HG03378 (cell line): ENCODE measurements around the gene SPDYE3.
"Not testable (repeated sequence)": the region's sequence is repeated elsewhere in the genome, so short reads cannot be mapped to it uniquely, and the experiment has no call there.

ENCODE experiments used
- ATAC-seq: cut with Tn5 transposase; IDR thresholded peaks from one replicate; pipeline ENCODE4 v1.9.1; 2021; ENCODE audit warnings: mild to moderate bottlenecking, moderate library complexity; ENCODE audit not compliant: unreplicated experiment

Gene SPDYE3

DNA sequence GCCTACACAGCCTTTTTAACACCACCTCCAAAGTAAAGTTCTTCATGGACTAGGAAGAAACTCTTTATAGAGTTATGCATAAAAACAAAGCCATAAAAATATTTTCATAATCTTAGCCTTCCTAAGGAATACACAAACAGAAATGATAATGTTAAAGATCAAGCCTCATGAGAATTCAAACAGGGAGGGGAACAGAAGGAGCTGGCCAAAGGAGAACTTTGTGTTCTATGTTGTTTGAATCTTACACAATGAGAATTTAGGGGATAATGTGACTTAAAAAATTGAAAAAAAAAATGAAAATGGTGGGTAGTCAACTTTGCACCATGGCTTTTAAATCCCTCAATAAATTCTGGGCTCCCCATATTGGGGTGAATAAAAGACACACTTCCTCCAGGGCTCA lies 41.3 kb downstream of the SPDYE3 start:
- no peak for ATAC-seq

DNA sequence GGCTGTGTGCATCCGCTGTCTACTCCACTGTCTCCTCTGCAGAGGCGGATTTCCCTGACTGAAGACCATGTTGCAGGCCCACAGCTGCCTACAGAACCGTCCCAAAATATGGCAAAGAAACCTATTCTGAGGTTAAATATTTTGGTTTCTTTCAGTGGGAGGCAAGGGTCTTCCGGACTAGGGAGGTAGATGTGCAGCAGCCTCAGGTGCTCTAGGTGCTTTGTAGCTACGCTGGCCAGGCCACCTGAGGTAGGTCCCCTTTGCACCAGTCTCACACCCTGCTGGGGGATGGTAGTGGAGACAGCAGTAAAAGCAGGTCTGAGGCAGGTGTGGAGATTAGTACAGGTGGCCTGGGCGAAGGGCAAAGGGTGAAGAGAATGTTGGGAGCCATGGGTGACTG lies 42.3 kb downstream of the SPDYE3 start:
- ATAC-seq = no peak

DNA sequence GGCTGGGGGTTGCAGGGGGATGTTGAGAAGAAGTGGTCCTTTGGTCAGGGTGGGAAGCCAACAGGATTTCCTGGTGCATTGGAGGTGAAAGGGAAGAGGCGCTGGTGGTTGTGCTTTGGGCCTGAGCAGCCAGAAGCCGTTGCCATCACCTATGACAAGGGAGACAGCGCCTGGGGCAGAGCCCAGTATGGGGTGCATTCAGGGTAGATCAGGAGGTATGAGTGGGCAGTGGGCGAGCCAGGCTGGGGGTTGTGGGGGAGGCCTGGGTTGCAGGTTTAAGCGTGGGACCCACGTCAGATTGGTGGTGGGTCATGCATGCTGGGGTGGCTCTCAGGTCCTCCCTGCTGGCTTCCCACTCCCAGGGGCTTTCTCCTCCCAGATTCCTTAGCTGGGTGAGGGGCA lies 44.2 kb downstream of the SPDYE3 start:
- no peak for ATAC-seq

DNA sequence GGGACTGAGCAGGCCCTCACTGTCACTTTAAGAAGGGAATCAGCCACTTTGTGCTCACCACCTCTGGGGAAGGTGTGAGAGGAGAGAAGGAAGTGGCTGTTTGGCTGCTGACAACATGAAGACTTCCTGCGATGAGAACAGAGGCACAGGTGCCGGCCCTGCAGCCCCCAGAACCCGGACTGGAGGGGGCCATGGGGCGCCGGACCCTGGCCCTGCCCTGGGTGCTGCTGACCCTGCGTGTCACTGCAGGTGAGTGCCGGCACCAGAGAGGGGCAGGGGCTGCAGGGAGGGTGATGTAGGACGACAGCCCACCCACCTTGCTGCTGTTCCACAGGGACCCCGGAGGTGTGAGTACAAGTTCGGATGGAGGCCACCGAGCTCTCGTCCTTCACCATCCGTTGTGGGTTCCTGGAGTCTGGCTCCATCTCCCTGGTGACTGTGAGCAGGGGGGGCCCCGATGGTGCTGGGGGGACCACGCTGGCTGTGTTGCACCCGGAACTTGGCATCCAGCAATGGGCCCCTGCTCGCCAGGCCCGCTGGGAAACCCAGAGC lies 44.8 kb downstream of the SPDYE3 start:
- ATAC-seq = not testable (repeated sequence)

DNA sequence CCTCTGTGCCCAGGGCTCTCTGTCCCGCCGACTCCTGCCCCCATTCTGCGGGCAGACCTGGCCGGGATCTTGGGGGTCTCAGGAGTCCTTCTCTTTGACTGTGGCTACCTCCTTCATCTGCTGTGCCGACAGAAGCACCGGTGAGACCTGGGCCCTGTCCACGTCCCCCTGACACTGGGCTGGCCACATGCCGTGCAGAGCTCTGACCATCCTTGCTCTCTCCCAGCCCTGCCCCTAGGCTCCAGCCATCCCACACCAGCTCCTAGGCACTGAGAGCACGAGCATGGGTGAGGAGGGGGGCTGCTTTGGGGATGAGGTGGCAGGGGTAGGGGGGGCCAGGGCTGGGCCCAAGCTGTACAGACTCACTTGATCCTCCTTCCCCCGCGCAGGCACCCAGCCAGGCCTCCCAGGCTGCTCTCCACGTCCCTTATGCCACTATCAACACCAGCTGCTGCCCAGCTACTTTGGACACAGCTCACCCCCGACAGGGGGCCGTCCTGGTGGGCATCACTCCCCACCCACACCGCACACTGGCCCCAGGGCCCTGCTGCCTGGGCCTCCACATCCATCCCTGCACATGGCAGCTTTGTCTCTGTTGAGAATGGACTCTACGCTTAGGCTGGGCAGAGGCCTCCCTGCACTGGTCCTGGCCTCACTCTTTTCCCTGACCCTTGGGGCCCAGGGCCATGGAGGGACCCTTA lies 45.6 kb downstream of the SPDYE3 start:
- no peak for ATAC-seq

DNA sequence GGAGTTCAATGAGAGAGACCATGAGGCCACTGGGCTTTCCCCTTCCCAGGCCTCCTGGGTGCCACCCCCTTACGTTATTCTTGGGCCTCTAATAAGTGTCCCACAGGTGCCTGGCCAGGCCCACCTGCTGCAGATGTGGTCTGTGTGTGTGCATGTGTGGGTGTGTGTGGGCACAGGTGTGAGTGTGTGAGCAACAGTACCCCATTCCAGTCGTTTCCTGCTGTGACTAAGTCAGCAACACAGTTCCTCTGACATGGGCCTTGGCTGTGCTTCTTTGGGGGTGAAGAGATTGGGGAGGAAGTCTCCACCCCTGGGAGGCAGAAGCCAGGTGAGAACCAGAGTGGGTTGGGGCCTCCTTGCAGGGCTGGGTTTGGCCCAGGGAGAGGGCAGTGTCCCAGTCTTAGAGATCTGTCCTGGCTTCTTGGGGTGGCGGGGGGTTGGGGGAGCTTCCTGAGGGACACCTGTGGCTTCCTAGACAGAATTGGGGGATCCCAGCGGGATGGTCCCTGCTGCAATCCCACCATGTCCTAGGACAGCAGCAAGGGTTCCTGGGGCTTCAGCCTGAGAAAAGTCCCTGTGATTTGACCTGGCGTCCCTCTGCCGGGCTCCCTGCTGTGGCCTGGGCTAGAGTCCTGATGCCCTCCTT lies 46.3 kb downstream of the SPDYE3 start:
- ATAC-seq = no peak

DNA sequence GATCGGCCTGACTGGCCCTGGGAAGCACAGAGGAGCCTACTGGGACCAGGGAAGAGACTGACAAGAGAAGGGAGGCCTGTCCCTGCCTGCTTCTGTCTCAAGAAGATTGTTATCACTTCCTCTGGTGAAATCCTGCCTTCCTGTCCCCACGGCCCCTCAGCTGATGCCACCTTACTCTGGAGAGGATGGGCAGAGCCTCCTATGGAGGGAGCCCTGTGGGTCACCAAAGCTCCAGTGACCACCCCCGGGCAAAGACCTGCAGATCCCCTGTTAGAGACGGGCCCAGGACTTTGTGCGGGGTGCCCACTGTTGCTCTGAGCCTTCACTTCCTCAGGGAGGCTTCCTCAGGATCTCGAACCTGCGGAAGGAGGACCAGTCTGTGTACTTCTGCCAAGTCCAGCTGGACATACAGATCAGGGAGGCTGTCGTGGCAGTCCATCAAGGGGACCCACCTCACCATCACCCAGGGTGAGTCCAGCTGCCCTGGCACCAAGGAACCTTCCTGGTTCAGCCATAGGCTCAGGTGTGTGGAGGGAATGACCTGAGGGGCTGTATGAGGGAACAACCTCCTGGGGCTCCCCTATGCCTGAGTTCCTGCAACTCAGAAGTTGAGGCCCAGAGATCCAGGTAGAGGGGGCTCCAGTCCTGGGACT lies 49.0 kb downstream of the SPDYE3 start:
- no peak for ATAC-seq

DNA sequence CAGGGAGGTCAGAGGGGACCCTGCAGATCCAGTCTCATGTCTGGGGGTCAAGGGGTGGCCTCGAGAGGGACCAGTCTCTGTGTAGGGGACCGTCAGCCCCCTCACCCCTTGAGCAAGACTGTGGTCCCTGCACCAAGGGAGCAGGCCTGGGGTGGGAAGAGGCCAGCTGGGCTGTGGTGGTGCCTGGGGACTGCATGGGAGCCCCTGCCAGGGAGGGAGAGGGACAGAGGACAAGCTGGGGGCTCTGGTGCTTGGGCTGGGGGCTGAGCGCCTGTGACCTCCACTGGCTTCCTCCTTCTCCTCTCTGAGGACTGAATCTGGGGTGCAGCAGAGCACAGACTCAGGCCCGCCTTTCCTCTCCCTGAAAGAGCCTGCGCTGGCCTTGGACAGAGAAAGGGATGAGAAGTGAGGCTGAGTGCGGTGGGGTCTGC lies 49.6 kb downstream of the SPDYE3 start:
- no peak for ATAC-seq

DNA sequence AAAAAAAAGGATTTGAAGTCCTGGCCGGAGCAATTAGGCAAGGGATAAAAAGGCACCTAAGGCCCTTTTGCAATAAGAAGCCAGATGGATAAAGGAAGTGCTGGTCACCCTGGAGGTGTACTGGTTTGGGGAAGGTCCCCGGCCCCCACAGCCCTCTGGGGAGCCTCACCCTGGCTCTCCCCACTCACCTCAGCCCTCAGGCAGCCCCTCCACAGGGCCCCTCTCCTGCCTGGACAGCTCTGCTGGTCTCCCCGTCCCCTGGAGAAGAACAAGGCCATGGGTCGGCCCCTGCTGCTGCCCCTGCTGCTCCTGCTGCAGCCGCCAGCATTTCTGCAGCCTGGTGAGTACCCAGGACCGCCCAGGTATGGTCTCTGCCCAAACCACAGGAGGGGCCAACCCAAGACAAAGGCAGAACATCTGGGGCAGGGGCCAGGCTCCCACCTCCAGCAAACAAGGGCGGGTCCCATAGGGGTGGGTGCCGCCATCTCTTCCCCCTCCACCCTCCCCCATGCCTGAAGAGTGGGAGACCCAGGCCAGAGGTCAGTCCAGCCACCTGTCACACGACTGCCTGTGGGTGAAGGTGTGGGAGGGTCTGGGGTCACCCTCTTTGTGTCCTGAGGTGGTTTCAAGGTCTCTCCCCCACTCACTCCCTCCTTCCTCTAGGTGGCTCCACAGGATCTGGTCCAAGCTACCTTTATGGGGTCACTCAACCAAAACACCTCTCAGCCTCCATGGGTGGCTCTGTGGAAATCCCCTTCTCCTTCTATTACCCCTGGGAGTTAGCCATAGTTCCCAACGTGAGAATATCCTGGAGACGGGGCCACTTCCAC lies 50.7 kb downstream of the SPDYE3 start, which contains the start of gene PILRB:
PILRB (plus strand) TSS at position 91 of the 830 bp plus-strand sequence; CDS start at position 277, 186 bp downstream.
- no peak for ATAC-seq

DNA sequence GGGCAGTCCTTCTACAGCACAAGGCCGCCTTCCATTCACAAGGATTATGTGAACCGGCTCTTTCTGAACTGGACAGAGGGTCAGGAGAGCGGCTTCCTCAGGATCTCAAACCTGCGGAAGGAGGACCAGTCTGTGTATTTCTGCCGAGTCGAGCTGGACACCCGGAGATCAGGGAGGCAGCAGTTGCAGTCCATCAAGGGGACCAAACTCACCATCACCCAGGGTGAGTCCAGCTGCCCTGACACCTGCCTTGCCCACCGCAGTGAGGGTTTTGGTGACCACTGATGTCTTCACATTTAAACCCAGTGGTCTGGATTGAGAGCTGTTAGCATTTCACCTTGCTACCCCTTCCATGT lies 51.3 kb downstream of the SPDYE3 start:
- ATAC-seq = no peak

DNA sequence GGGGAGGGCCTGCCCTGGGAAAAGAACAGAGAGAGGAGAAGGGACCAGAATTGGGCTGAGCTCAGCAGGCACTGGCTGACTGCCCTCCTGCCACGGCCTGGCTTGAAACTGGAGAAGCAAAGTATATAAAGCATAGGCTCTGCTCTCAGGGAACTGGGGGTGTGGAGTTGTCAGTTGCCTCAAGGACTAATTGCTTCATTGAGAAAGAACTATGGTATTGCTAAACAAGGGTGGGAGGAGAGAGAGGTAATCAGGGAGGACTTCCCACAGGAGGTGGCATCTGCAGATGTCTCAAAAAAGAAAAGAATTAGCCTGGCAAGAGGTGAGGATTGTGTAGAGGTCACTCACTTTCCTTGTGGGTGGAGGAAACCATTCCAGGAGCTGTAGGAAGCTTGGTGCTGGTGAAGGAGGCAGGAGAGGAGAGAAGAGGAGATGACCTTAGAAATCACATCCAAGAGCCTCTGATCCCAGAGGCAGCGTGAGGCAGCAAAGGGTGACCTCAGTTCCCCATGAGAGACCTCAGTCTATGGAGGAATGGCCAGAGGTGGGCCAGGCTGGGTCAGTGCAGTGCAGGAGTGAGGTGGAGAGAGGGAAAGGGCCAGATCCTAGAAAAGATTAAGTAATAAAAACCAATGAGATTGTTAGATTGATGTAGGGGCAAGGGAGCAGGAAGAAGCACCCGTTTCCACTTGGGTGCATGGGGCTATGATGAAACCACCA lies 52.8 kb downstream of the SPDYE3 start:
- ATAC-seq = no peak

DNA sequence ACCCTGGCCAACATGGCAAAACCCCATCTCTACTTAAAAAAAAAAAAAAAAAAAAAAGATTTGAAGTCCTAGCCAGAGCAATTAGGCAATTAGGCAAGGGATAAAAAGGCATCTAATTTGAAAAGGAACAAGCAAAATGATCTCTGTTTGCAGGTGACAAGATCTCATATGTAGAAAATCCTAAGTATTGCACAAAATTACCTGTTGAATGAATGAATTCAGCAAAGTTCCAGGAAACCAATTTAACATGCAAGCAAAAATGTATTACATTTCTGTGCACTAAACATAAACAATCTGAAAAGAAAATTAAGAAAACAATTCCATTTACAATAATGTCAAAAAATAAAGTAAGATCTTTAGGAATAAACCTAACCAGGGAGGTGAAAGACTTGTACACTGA lies 55.6 kb downstream of the SPDYE3 start:
- no peak for ATAC-seq

DNA sequence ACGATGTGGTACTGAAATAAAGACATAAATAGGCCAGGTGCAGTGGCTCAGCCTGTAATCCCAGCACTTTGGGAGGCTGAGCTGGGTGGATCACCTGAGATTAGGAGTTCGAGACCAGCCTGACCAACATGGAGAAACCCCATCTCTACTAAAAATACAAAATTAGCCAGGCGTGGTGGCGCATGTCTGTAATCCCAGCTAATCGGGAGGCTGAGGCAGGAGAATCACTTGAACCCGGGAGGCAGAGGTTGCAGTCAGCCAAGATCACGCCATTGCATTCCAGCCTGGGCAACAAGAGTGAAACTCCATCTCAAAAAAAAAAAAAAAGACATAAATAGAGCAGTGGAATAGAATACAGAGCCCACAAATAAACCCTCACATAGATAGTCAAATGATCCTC lies 56.3 kb downstream of the SPDYE3 start:
- ATAC-seq = not testable (repeated sequence)

DNA sequence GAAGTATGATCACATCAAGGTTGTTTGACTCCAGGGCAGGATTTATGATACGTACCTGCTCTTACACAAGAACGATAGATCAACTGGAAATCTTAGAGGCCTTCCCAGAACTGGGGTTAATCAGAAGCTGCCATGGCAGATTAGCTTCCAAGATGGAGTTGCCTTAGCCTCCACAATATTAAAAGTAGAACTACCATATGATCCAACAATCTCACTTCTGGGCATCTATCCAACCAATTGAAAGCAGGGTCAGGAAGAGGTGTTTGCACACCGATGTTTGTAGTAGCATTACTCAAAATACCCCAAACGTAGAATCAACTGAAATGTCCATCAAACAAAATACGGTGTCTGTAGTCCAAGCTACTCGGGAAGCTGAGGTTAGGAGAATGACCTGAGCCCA lies 57.0 kb downstream of the SPDYE3 start:
- no peak for ATAC-seq

DNA sequence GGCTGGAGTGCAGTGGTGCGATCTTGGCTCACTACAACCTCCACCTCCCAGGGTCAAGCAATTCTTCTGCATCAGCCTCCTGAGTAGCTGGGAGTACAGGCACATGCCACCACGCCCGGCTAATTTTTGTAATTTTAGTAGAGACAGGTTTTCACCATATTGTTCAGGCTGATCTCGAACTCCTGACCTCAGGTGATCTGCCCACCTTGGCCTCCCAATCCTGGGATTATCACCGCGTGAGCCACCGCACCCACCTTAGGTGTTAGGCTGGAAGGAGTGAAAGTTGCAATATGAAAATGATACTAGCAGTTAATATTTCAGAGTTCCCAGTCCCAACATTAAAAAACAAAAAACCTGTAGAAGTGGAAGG lies 58.5 kb downstream of the SPDYE3 start:
- ATAC-seq = not testable (repeated sequence)

DNA sequence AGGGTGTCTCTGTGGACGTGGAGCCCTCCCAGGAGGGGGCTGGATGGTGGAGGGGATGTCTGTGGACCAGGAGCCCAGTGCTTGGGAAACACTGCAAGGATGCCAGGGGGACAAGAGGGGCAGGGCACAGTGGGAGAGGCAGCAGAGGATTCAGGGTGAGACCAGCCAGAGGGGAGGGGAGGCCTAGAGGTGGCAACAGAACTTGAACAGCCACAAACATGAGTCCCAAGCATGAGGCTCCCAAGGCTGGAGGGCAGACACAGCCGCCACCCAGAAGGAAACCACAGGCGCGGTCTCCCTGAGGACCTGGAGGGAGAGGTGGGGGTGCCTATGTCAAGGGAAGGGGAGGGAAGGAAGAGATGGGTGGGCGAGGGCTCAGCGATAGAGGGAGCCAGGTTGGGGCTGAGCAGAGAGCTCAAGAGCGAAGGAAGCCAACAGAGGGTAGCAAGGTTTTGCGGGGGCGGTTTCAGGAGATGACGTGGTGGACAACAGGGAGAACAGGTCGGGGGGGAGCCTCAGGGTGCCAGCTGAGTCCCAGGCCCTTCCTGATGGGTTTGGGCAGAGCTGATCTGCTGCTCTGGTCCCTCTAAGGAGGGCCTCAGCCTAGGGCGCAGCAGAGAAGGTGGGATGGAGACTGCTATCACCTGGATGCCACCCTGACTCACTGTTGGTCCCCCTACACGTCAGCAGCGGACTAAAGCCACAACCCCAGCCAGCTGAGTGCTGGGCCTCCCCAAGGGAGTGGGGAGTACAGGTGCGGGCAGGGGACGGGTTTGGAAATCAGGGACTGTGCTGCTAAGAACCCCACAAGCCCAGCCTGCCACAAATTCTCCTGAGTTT lies 59.1 kb downstream of the SPDYE3 start:
- no peak for ATAC-seq

DNA sequence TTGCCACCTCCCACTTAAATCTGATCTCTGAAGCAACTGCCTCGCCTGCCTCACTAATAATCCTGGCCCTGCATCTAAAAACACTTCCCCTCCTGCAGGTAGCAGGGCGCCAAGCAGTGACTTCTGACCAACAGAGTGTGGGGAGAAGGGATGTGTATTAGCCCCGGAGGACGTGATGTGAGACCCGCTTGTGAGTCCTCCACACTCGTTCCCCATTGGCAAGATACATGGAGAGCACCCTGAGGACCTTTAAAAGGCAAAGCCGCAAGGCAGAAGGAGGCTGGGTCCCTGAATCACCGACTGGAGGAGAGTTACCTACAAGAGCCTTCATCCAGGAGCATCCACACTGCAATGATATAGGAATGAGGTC lies 59.7 kb downstream of the SPDYE3 start:
- no peak for ATAC-seq

DNA sequence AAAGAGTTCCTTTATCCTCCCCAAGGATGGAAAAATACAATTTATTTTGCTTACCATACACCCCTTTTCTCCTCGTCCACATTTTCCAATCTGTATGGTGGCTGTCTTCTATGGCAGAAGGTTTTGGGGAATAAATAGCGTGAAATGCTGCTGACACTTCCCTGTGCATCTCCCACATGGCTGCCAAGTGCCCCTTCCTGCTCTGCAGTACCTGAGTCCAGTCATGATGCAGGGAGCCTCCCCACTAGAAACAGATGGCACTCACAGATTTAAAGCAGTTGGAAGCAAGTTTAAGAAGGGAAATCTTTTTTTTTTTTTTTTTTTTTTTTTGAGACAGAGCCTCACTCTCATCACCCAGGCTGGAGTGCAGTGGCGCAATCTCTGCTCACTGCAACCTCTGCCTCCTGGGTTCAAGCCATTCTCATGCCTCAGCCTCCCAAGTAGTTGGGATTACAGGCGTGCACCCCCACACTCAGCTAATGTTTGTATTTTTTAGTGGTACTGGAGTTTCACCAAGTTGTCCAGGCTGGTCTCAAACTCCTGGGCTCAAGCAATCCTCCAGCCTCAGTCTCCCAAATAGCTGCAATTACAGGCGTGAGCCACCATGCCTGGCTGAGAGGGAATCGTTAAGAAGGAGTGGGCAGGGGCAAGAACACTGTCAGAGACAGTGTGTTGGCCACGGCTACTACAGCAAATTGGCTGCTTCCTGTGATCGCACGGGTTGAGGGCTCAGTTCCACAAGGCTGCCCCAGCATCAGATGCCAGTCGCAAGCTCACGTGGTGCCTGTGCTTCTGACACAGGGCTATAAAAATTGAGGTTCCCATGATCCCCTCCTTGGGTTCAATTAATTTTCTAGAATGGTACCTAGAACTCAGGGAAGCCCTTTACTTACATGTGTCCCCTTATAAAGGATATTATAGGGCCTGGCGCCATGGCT lies 60.4 kb downstream of the SPDYE3 start:
- no peak for ATAC-seq
